Stimulated activated naive B cell treated with anti-CD40 and anti-IgM and Interleukin-4, amounts not matched to agents 10 μg/mL and 1 μg/mL and 100 μg/mL, for 72 hours (primary cell): ENCODE results near the gene FGF11.

Source experiments
- ATAC-seq, 2 donors: fragments of 150-1000 bp; cut with Tn5 transposase; replicated peaks; 2 replicates each; pipeline ENCODE4 v1.10.0; 2021; ENCODE audit warnings: moderate library complexity in 1 of 2
- DNase-seq: peaks from one replicate; pipeline ENCODE4 v3.0.0; 2021
- H3K27ac Mint-ChIP-seq: one replicate; pipeline ENCODE4 v1.8.0; 2022; ENCODE audit warnings: mild to moderate bottlenecking, mixed read lengths
- H3K27me3 Mint-ChIP-seq, 2 donors: one replicate each; pipeline ENCODE4 v1.8.0; 2022; ENCODE audit warnings: mixed read lengths in 2 of 2
- H3K36me3 Mint-ChIP-seq, 2 donors: one replicate each; pipeline ENCODE4 v1.8.0; 2022; ENCODE audit warnings: mixed read lengths in 2 of 2, mild to moderate bottlenecking in 1 of 2
- H3K4me1 Mint-ChIP-seq, 2 donors: one replicate each; pipeline ENCODE4 v1.8.0; 2022; ENCODE audit warnings: mixed read lengths in 2 of 2, mild to moderate bottlenecking in 1 of 2
- H3K4me3 Mint-ChIP-seq, 2 donors: one replicate each; pipeline ENCODE4 v1.8.0; 2022; ENCODE audit warnings: mild to moderate bottlenecking in 2 of 2, mixed read lengths in 2 of 2, moderate library complexity in 1 of 2
- H3K9me3 Mint-ChIP-seq, 2 donors: one replicate each; pipeline ENCODE4 v1.8.0; 2022; ENCODE audit warnings: mixed read lengths in 2 of 2, mild to moderate bottlenecking in 1 of 2

The FGF11 gene

DNA sequence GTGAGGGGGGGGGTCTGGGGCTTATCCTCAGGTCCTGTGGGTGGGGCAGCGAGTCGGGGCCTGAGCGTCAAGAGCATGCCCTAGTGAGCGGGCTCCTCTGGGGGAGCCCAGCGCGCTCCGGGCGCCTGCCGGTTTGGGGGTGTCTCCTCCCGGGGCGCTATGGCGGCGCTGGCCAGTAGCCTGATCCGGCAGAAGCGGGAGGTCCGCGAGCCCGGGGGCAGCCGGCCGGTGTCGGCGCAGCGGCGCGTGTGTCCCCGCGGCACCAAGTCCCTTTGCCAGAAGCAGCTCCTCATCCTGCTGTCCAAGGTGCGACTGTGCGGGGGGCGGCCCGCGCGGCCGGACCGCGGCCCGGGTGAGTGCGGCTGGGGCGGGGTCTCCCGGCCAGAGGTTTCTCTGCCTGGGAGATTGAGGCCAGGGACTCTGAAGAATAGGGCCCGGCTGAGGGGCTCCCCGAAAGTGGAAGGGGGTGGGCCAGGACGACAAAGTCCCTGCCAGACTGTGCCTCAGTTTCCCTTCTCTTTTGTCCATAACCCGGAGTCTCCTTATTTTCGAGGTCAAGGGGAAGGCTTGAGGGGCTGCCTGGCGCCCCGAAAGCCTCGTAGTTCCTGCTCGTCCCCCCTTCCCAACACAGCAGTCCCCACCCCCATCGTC is at the start of gene FGF11:
FGF11 (plus strand) TSS at position 51 of the 651 bp plus-strand sequence; CDS start at position 160, 109 bp downstream.
- H3K36me3 Mint-ChIP-seq: peaks cover 14 to 16% of the 10 kb centered on the region in 2 donors
- ATAC-seq: no peak
- no peak for DNase-seq
- H3K27me3 Mint-ChIP-seq: peaks cover 55 to 58% of the 10 kb centered on the region in 2 donors
- H3K4me3 Mint-ChIP-seq: peak within 1 kb of the TSS; percentile 88 to 92
- H3K9me3 Mint-ChIP-seq: no peaks in the 10 kb centered on the region
- H3K27ac Mint-ChIP-seq: peak within 1 kb of the TSS; percentile 91
- H3K4me1 Mint-ChIP-seq: peaks cover 36 to 49% of the 10 kb centered on the region in 2 donors

GRCh38 chr17:7389924-7390910 is 49.1 kb upstream of the FGF11 start:
- DNase-seq: no peak
- Mint-ChIP-seq H3K4me1 (peaks cover 9 to 19% of the 10 kb centered on the region in 2 donors), H3K4me3 (no peak overlapping the region), H3K27ac (no peak overlapping the region), H3K9me3 (no peaks in the 10 kb centered on the region), H3K27me3 (no peaks in the 10 kb centered on the region), H3K36me3 (peaks cover 31 to 46% of the 10 kb centered on the region in 2 donors)
- ATAC-seq: no peak

DNA sequence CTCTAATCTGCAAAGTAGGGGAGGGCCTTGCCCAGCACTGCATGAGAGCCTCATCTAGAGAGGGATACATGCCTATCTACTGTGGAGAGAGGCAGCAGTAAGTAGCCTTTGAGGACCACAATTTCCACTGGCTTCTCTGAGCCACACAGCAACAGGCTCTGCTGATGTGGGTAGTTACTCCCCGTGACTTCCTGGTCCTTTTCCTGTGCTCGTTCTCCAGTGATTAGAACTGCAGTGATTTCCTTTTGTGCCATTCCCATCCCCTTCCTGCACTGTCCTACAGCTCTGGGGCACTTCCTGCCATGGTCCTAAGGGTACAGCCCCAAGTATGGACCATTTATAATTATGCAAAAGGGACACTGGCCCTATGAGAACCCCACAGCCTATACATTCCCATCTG is 48.0 kb upstream of the FGF11 start:
- Mint-ChIP-seq H3K27me3 (no peaks in the 10 kb centered on the region), H3K4me1 (peaks cover 13 to 20% of the 10 kb centered on the region in 2 donors), H3K9me3 (no peaks in the 10 kb centered on the region), H3K4me3 (no peak overlapping the region), H3K27ac (no peak overlapping the region), H3K36me3 (peaks cover 28 to 46% of the 10 kb centered on the region in 2 donors)
- ATAC-seq (no peak), DNase-seq (no peak)

DNA sequence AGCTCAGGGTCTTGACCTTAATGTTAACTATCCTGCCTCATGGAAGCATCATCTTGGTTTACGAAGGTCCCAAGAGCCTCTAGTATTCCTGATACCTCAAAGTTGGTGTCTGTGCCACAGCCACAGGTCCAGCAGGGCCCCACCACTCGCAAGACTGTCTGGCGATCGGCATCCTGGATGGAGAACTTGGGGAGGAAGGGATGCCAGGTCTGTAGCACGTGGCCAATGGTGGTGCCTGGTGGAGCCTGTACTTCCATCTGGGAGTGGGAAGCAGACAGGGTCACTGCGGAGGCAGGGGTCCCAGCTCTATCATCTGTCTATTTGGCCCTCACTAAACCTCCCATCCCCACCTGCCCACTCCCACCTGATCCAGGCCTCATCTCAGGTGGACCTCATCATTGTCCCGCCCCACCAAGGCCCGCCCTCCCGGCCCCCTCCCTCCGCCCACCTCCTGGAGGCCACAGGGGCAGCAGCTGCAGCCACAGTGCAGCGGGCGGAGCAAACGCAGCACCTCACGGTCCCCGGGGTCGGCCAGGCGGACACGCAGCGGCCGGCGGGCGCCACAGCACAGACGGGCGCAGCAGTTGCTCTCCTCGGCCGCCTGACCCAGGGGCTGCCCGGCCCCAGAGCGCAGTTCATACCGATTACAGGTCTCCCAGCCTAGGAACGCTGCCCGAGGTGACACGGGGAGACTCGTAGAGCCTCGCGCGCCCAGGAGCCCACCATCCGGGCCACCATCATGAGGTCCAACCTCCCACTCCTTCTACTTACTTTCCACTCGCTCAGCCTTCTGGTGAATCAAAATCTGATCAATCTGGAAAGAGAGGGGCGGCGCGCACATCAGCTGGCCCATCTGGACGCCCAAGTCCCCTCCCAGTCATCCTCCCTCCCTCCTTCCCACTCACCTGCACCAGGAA is 46.4 kb upstream of the FGF11 start:
- peak overlapping the region; percentile 79 to 93 for H3K4me3 Mint-ChIP-seq
- DNase-seq: no peak
- H3K9me3 Mint-ChIP-seq: no peaks in the 10 kb centered on the region
- H3K27ac Mint-ChIP-seq: no peak overlapping the region
- peaks cover 27 to 42% of the 10 kb centered on the region in 2 donors for H3K36me3 Mint-ChIP-seq
- ATAC-seq: no peak
- no peaks in the 10 kb centered on the region for H3K27me3 Mint-ChIP-seq
- peaks cover 13 to 20% of the 10 kb centered on the region in 2 donors for H3K4me1 Mint-ChIP-seq

DNA sequence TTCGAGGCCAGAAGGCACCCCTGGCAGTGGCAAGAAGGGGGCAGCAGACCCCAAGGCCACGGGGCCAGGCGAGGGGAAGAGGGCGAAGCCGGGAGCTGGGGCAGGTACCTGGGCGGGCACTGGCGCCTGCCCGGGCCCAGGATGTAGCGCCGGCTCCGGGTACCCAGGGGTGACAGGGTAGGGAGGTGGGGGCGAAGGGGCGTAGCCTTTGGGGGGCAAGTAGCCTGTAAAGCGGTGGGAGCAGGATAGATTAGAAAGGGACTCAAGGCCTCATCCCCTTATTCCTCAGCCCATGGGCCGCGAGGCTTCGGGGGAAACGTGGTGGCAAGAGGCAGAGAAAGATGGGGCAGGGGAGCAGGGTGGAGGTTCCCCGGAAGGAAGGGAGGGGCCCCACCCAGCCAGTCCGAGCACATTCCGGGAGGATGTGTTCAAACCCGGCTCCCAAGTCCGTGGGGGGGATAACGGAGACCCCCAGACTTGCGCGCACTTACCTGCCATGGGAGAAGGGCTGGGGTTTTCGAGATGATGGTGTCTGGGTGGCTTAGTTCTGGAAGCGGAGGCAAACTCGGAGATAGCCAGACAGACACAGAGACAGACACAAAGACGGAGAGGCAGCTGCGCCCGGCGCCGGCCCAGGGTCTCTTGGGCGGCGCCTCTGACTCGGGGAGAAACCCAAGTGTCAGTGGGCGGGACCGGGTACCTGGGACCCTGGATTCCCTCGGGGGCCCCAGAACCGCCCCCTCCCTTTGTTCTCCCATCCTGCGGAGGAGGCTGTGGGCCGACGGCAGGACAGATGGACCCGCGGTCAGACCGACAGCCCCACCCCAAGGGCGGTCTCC is 45.5 kb upstream of the FGF11 start:
- H3K9me3 Mint-ChIP-seq: no peaks in the 10 kb centered on the region
- H3K27me3 Mint-ChIP-seq: no peaks in the 10 kb centered on the region
- H3K4me1 Mint-ChIP-seq: peaks cover 13 to 20% of the 10 kb centered on the region in 2 donors
- ATAC-seq: peak; percentile 54 to 55
- no peak for DNase-seq
- peak overlapping the region; percentile 79 to 93 for H3K4me3 Mint-ChIP-seq
- peaks cover 26 to 38% of the 10 kb centered on the region in 2 donors for H3K36me3 Mint-ChIP-seq
- peak overlapping the region; percentile 92 for H3K27ac Mint-ChIP-seq

- Mint-ChIP-seq H3K27me3 (no peaks in the 10 kb centered on the region), H3K36me3 (peaks cover 22 to 34% of the 10 kb centered on the region in 2 donors), H3K9me3 (no peaks in the 10 kb centered on the region), H3K4me3 (peak within 1 kb of the TSS; percentile 79 to 99), H3K27ac (peak within 1 kb of the TSS; percentile 99), H3K4me1 (peaks cover 13 to 22% of the 10 kb centered on the region in 2 donors)
- DNase-seq (peak; percentile 83), ATAC-seq (peak; percentile 89 to 90)
Measured at GRCh38 chr17:7394452-7395191, 44.7 kb upstream of the FGF11 start, which contains the start of gene PLSCR3. TSS of gene PLSCR3 (minus strand) at chr17:7394525. CDS start at chr17:7394110, 415 bp downstream.

- no peak for DNase-seq
- Mint-ChIP-seq H3K4me3 (no peak overlapping the region), H3K4me1 (peaks cover 11 to 24% of the 10 kb centered on the region in 2 donors), H3K27me3 (no peaks in the 10 kb centered on the region), H3K9me3 (no peaks in the 10 kb centered on the region), H3K27ac (peak overlapping the region; percentile 11), H3K36me3 (peaks cover 16 to 22% of the 10 kb centered on the region in 2 donors)
- ATAC-seq: no peak
Measured at GRCh38 chr17:7396147-7396546, 43.2 kb upstream of the FGF11 start.

- peaks cover 15 to 28% of the 10 kb centered on the region in 2 donors for H3K4me1 Mint-ChIP-seq
- peaks cover 9 to 13% of the 10 kb centered on the region in 2 donors for H3K36me3 Mint-ChIP-seq
- ATAC-seq: no peak
- H3K4me3 Mint-ChIP-seq: no peak overlapping the region
- no peak overlapping the region for H3K27ac Mint-ChIP-seq
- H3K27me3 Mint-ChIP-seq: no peaks in the 10 kb centered on the region
- H3K9me3 Mint-ChIP-seq: no peaks in the 10 kb centered on the region
- no peak for DNase-seq
Measured at GRCh38 chr17:7398612-7399011, 40.7 kb upstream of the FGF11 start.

DNA sequence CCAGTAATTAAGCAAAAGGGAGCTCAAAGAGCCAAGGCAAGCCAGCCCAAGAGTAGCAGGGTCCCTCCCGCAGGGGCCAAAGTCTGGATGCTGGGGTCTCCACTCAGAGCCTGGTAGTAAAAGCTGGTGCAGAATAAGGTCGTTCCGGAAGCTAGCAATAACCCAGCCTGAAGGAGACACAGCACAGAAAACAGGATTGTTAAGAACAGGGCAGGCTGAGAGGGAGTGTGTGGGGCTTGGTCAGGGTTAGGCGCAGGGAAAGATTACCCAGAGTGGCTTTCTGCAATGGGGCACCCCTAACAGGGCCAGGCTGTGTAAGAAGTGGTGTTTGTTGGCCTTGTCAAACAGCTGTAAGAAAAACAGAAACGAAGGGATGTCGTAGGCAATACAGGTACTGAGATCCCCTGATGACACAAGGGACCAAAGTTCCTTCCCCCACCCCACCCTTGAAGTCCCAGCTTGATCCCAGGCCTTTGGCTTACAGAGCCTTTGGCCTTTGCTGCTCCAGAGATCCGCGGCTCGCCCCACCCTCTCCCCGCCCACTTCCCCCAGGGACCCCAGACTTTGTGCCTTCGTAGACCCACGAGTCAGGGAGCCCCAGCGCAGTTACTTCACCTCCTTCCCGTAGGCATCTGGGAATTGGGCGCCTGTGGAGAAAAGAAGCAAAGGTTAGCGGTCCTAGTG is 36.1 kb upstream of the FGF11 start:
- DNase-seq: no peak

DNA sequence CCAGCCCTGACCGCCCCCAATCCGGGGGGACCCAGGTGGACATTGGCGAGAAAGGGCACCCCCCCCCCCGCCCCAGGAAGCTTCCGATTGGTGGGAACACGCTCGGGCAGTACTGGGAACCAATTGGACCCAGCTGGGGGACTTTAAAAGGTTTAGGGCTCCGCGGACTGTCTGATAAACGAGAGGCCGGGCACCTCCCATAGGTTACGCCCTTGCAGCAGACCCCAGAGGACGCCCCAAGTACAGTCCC is 35.7 kb upstream of the FGF11 start:
- Mint-ChIP-seq H3K27me3 (peaks cover 15 to 23% of the 10 kb centered on the region in 2 donors), H3K4me1 (peaks cover 14 to 32% of the 10 kb centered on the region in 2 donors), H3K27ac (peak overlapping the region; percentile 93), H3K4me3 (peak overlapping the region; percentile 97 to 100), H3K9me3 (no peaks in the 10 kb centered on the region), H3K36me3 (peaks cover 8 to 9% of the 10 kb centered on the region in 2 donors)
- no peak for DNase-seq
- ATAC-seq: peak; percentile 51 to 61

More for the DNA sequence above, 36.1 kb upstream of the FGF11 start:
- Mint-ChIP-seq H3K4me1 (peaks cover 14 to 32% of the 10 kb centered on the region in 2 donors), H3K27ac (peak overlapping the region; percentile 93), H3K36me3 (peaks cover 8 to 9% of the 10 kb centered on the region in 2 donors), H3K4me3 (peak overlapping the region; percentile 97 to 100), H3K27me3 (peaks cover 15 to 23% of the 10 kb centered on the region in 2 donors), H3K9me3 (no peaks in the 10 kb centered on the region)
- ATAC-seq: peak in 1 of 2 donors; percentile 11

- Mint-ChIP-seq H3K27me3 (peaks cover 17 to 27% of the 10 kb centered on the region in 2 donors), H3K4me3 (peak within 1 kb of the TSS; percentile 97 to 100)
- DNase-seq: peak; percentile 94
Measured at GRCh38 chr17:7403977-7404736, 35.2 kb upstream of the FGF11 start, which contains the start of gene TMEM256. TSS of gene TMEM256 (minus strand) at chr17:7404097. CDS start at chr17:7404084, 13 bp downstream.

More at GRCh38 chr17:7403977-7404736, 35.2 kb upstream of the FGF11 start, which contains the start of gene TMEM256:
- peaks cover 14 to 32% of the 10 kb centered on the region in 2 donors for H3K4me1 Mint-ChIP-seq
- ATAC-seq: peak; percentile 95
- peaks cover 8 to 9% of the 10 kb centered on the region in 2 donors for H3K36me3 Mint-ChIP-seq
- peak within 1 kb of the TSS; percentile 93 for H3K27ac Mint-ChIP-seq
- no peaks in the 10 kb centered on the region for H3K9me3 Mint-ChIP-seq
